Measurements from ENCODE around the gene ERC2. TPM values are rescaled to one million over a fixed set of nuclear protein-coding genes. Genes with fewer than 3 reads are reported as not detected.

Gene ERC2
- polyA plus RNA-seq, 3 donors, result not detected

GRCh38 chr3:55585856-55586255, 882.4 kb downstream of the ERC2 start:
- Histone ChIP-seq H3K27ac (ENCODE audit: low read depth in 1 of 2, low read length in 2 of 2) (no peak overlapping the region), H3K4me2 (replicated peaks; ENCODE audit: extremely low read depth, low read length, poor library complexity, severe bottlenecking) (no peak overlapping the region), H3K9me3 (replicated peaks in 1 of 2; ENCODE audit: control insufficient read depth in 1 of 2, insufficient read depth in 1 of 2, low read length in 2 of 2) (no peaks in the 10 kb centered on the region), H3K9ac (ENCODE audit: insufficient read depth, low read length, poor library complexity, severe bottlenecking) (no peak overlapping the region), H2AFZ (ENCODE audit: insufficient read depth, low read depth, low read length, poor library complexity, severe bottlenecking) (no peak overlapping the region), H3K79me2 (ENCODE audit: insufficient read depth, low read length) (no peaks in the 10 kb centered on the region), H3K4me1 (ENCODE audit: control insufficient read depth in 1 of 2, insufficient read depth in 2 of 2, low read length in 2 of 2) (no peaks in the 10 kb centered on the region), H3K4me3 (replicated peaks in 1 of 3; ENCODE audit: low read depth in 2 of 3, low read length in 3 of 3) (no peak overlapping the region), H3K27me3 (ENCODE audit: control insufficient read depth in 2 of 2, insufficient read depth in 2 of 2, low read length in 2 of 2) (no peaks in the 10 kb centered on the region), H3K36me3 (replicated peaks in 1 of 2; ENCODE audit: control insufficient read depth in 1 of 2, insufficient read depth in 2 of 2, low read length in 2 of 2) (no peaks in the 10 kb centered on the region), H4K20me1 (ENCODE audit: insufficient read depth, low read length) (no peaks in the 10 kb centered on the region)
- intact Hi-C loops (cut with micrococcal nuclease), result no loop called here
- TF ChIP-seq CTCF (IDR thresholded peaks at IDR 0.05), result no peak
- H3K4me1 Mint-ChIP-seq, result peaks cover 5% of the 10 kb centered on the region
- peaks cover 0 to 4% (median 2%) of the 10 kb centered on the region in 7 donors for H3K9me3 Mint-ChIP-seq
- 79% methylated on average over 2 of the region's 9 CpGs for WGBS (ENCODE audit: insufficient coverage)
- H3K36me3 Mint-ChIP-seq, result no peaks in the 10 kb centered on the region
- H3K27me3 Mint-ChIP-seq (ENCODE audit: low read depth in 3 of 3), result peaks cover 1 to 5% (median 4%) of the 10 kb centered on the region in 3 donors
- no peak overlapping the region for H3K4me3 Mint-ChIP-seq
- H3K27ac Mint-ChIP-seq, result no peak overlapping the region
- DNase-seq, result no peak

- Histone ChIP-seq H3K27ac (ENCODE audit: low read depth in 1 of 2, low read length in 2 of 2) (no peak overlapping the region), H3K4me3 (replicated peaks in 1 of 3; ENCODE audit: low read depth in 2 of 3, low read length in 3 of 3) (no peak overlapping the region), H4K20me1 (ENCODE audit: insufficient read depth, low read length) (no peaks in the 10 kb centered on the region), H3K9me3 (replicated peaks in 1 of 2; ENCODE audit: control insufficient read depth in 1 of 2, insufficient read depth in 1 of 2, low read length in 2 of 2) (no peaks in the 10 kb centered on the region), H3K4me2 (replicated peaks; ENCODE audit: extremely low read depth, low read length, poor library complexity, severe bottlenecking) (no peak overlapping the region), H3K36me3 (replicated peaks in 1 of 2; ENCODE audit: control insufficient read depth in 1 of 2, insufficient read depth in 2 of 2, low read length in 2 of 2) (no peaks in the 10 kb centered on the region), H3K4me1 (ENCODE audit: control insufficient read depth in 1 of 2, insufficient read depth in 2 of 2, low read length in 2 of 2) (no peaks in the 10 kb centered on the region), H3K79me2 (ENCODE audit: insufficient read depth, low read length) (no peaks in the 10 kb centered on the region), H3K27me3 (ENCODE audit: control insufficient read depth in 2 of 2, insufficient read depth in 2 of 2, low read length in 2 of 2) (no peaks in the 10 kb centered on the region), H2AFZ (ENCODE audit: insufficient read depth, low read depth, low read length, poor library complexity, severe bottlenecking) (no peak overlapping the region), H3K9ac (ENCODE audit: insufficient read depth, low read length, poor library complexity, severe bottlenecking) (no peak overlapping the region)
- TF ChIP-seq CTCF (IDR thresholded peaks at IDR 0.05), result no peak
- Mint-ChIP-seq H3K27me3 (ENCODE audit: low read depth in 3 of 3) (peaks cover 1 to 5% (median 4%) of the 10 kb centered on the region in 3 donors), H3K36me3 (no peaks in the 10 kb centered on the region), H3K4me1 (peaks cover 5% of the 10 kb centered on the region), H3K4me3 (no peak overlapping the region), H3K27ac (no peak overlapping the region), H3K9me3 (peaks cover 0 to 4% (median 3%) of the 10 kb centered on the region in 7 donors)
- intact Hi-C loops (cut with micrococcal nuclease), result no loop called here
- WGBS (ENCODE audit: insufficient coverage), result 95% methylated on average over 13 of the region's 15 CpGs
- no peak for DNase-seq
Measured at GRCh38 chr3:55584716-55585368, 883.4 kb downstream of the ERC2 start.

Data from CD14-positive monocyte (primary cell).